HL-60 (cell line): ENCODE measurements around the gene GLUL.

Experiments used
- DNase-seq, 2 experiments: peaks; one replicate each; pipeline ENCODE4 v3.0.0-alpha.2; 2010 to 2020; ENCODE audit warnings: low read depth in 1 of 2, low spot score in 1 of 2
- H3K27ac ChIP-seq: fragments of 250-450 bp; sonication (Bioruptor Pico); replicated peaks from 2 replicates; pipeline ENCODE4 v1.5.1; 2020; ENCODE audit warnings: mild to moderate bottlenecking, moderate library complexity
- H3K27me3 ChIP-seq: fragments of 250-450 bp; sonication (Bioruptor Pico); 2 replicates; pipeline ENCODE4 v1.5.1; 2021; ENCODE audit warnings: mild to moderate bottlenecking, moderate library complexity; ENCODE audit not compliant: insufficient read depth, poor library complexity, severe bottlenecking
- H3K4me3 ChIP-seq: replicated peaks from 2 replicates; pipeline ENCODE4 v1.5.1; 2011; ENCODE audit warnings: mild to moderate bottlenecking, control low read depth, low read length; ENCODE audit not compliant: insufficient read depth
- CTCF ChIP-seq: IDR thresholded peaks from one replicate; pipeline ENCODE4 v1.5.1; 2011; ENCODE audit warnings: low read length, control low read depth, inconsistent platforms; ENCODE audit not compliant: insufficient read depth
- GABPA ChIP-seq: IDR thresholded peaks from 2 replicates; pipeline ENCODE4 v1.6.1; 2012; ENCODE audit warnings: low read depth
- POLR2AphosphoS5 ChIP-seq: IDR thresholded peaks from 2 replicates; pipeline ENCODE4 v1.6.1; 2012; ENCODE audit warnings: low read depth
- REST ChIP-seq: IDR thresholded peaks from 2 replicates; pipeline ENCODE4 v1.6.1; 2012; ENCODE audit warnings: low read depth; ENCODE audit not compliant: insufficient replicate concordance
- SPI1 ChIP-seq: IDR thresholded peaks from 2 replicates; pipeline ENCODE4 v1.6.1; 2012; ENCODE audit warnings: low read depth, mild to moderate bottlenecking, borderline replicate concordance

The GLUL gene

DNA sequence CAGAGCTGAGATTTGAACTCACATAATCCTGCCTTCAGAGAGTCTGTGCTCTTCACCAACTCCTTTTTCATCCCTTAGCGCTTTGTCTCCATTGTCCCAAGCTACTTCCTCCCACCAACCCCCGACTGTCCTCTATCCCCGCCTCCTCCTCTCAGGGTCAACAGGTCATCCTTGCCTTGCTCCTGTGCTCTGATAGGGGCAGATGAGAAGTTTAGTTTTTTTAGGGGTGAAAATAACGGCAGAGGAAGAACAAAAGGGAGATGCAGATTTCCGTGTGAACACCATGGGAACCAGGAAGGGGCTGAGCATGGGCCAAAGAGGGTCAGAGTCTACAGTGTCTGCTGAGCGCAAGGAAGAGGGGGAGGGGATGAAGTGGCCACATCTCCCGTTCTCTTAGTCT, 31.9 kb downstream of the GLUL start:
- DNase-seq, result no peak

DNA sequence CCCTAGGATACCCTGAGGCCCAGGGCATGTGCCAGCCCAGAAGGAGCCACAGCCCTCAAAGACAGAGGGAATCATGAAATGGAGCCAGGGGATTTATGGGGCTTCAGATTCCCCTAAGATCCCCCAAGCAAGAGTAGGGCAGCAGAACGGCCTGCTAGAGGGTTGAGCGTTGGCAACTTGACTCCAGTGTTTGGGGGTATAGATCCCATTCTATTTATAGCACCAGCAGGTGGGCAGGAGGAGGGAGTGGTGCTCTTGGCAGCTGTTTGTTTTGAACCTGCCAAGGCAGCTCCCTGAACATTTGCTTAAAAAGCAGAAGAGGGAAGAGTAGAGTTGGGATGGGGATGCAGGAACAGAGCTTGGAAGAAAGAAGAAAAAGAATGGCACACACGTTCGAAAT, 33.7 kb downstream of the GLUL start:
- no peak overlapping the region for H3K27ac ChIP-seq
- no peak for DNase-seq
- no peaks in the 10 kb centered on the region for H3K27me3 ChIP-seq
- TF ChIP-seq GABPA (no peak), REST (no peak), POLR2AphosphoS5 (no peak), CTCF (no peak), SPI1 (no peak)
- H3K4me3 ChIP-seq, result no peak overlapping the region

More for the DNA sequence above, 31.9 kb downstream of the GLUL start:
- TF ChIP-seq SPI1, result no peak
- no peak for TF ChIP-seq CTCF
- Histone ChIP-seq H3K27ac (no peak overlapping the region), H3K27me3 (no peaks in the 10 kb centered on the region), H3K4me3 (no peak overlapping the region)

DNA sequence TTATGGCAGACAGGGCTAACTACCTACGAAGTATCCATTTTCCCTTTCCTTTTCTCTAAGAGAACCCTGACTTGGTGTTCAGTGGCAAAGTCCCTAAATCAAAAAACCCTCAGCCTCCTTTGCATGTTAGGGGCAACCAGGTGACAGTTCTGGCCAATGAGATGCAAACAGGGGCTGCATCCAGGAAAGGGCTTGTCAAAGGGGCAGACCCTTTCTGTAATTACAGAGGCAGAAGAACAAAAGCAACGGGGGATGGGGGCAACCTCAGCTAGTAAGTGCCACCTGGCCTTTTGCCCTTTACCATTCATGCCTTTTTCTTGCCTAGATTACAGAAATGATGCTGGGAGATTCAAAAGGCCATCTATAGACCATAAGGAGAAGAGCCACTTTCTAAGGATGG, 34.4 kb downstream of the GLUL start:
- no peaks in the 10 kb centered on the region for H3K27me3 ChIP-seq
- H3K27ac ChIP-seq, result no peak overlapping the region
- DNase-seq, result no peak
- TF ChIP-seq GABPA (no peak), SPI1 (no peak), CTCF (no peak), REST (no peak), POLR2AphosphoS5 (no peak)
- H3K4me3 ChIP-seq, result no peak overlapping the region

GRCh38 chr1:182355723-182356098, 35.9 kb downstream of the GLUL start:
- Histone ChIP-seq H3K27ac (no peak overlapping the region), H3K27me3 (no peaks in the 10 kb centered on the region), H3K4me3 (no peak overlapping the region)
- DNase-seq, result no peak
- no peak for TF ChIP-seq SPI1
- no peak for TF ChIP-seq REST
- TF ChIP-seq CTCF, result no peak
- no peak for TF ChIP-seq POLR2AphosphoS5
- no peak for TF ChIP-seq GABPA
